ENCODE results near the gene CD300LF. TPM values are rescaled to one million over a fixed set of nuclear protein-coding genes. Genes with fewer than 3 reads are reported as not detected.

CD300LF gene
- total and polyA plus RNA-seq, 10 of the 15 experiments (the other 5 are each of a cell fraction or from before 2014, with no cell fraction given), result 0.15 TPM; not detected in 9

- no peak for TF ChIP-seq IRF4 (IDR thresholded peaks at IDR 0.05; ENCODE audit: low read depth, low read length)
- TF ChIP-seq ATF7 (IDR thresholded peaks at IDR 0.05; ENCODE audit: low read depth), result no peak
- TF ChIP-seq NFIC (IDR thresholded peaks at IDR 0.05; ENCODE audit: low read depth, low read length), result no peak
Observed at GRCh38 chr17:74712756-74713155, at the start of gene CD300LF (continued).

DNA sequence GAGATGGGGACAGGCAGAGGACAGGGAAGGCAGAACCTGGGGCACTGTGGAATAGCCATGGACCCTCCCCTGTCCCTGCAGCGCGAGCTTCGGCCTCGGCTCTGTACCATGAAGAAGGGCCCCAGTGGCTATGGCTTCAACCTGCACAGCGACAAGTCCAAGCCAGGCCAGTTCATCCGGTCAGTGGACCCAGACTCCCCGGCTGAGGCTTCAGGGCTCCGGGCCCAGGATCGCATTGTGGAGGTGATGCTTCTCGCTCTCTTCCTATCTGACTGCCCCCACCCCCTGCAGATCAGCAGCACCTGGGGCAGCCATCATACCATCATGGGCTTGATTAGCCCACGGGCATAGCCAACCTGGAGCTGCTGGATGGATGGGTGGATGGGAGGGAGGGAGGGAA lies 49.2 kb upstream of the CD300LF start:
- SMC1A ChIA-PET (ENCODE audit: uncharacterized antibody, unreplicated experiment), result no interaction called here
- 99% methylated on average over 10 of the region's 11 CpGs for WGBS (ENCODE audit: insufficient coverage, insufficient replicate concordance, low lambda C conversion rate, missing lambda C conversion rate)

More for the DNA sequence above, 49.2 kb upstream of the CD300LF start:
- Histone ChIP-seq H3K4me1 (ENCODE audit: control insufficient read depth, insufficient read depth, low read length) (peaks cover 21% of the 10 kb centered on the region), H4K20me1 (ENCODE audit: control insufficient read depth, insufficient read depth) (no peaks in the 10 kb centered on the region), H2AFZ (ENCODE audit: control insufficient read depth, low read depth, low read length) (no peak overlapping the region), H3K9me3 (replicated peaks; ENCODE audit: control insufficient read depth, insufficient read depth, low read length) (no peaks in the 10 kb centered on the region), H3K27me3 (replicated peaks in 1 of 2; ENCODE audit: control insufficient read depth in 2 of 2, insufficient read depth in 2 of 2, low read length in 1 of 2) (no peaks in the 10 kb centered on the region), H3K9ac (ENCODE audit: control insufficient read depth, insufficient read depth, low read length) (no peak overlapping the region), H3K27ac (ENCODE audit: control insufficient read depth, insufficient read depth) (no peak overlapping the region), H3K4me3 (no peak overlapping the region), H3K4me2 (ENCODE audit: control insufficient read depth, insufficient read depth) (no peak overlapping the region), H3K36me3 (ENCODE audit: control insufficient read depth in 2 of 2, insufficient read depth in 2 of 2, low read length in 1 of 2) (peaks cover 0 to 2% of the 10 kb centered on the region in 2 experiments; a peak in 2 of 4 replicates), H3K79me2 (ENCODE audit: control insufficient read depth, insufficient read depth, low read length) (peaks cover 8% of the 10 kb centered on the region)
- ChIA-PET RAD21 (ENCODE audit: unreplicated experiment) (no interaction called here), POLR2A (no interaction called here), CTCF (interaction anchor here (2.9 to 5.2 kb wide), 2 partner anchors 8 to 25 kb away, joined by 20 read pairs; partner anchors contain the start of gene RAB37)
- no peak for ATAC-seq
- TF ChIP-seq SKIL (IDR thresholded peaks at IDR 0.05; ENCODE audit: low read depth, poor library complexity, severe bottlenecking) (no peak), BRCA1 (IDR thresholded peaks at IDR 0.05; ENCODE audit: low read depth, low read length) (no peak), ATF7 (IDR thresholded peaks at IDR 0.05; ENCODE audit: low read depth) (no peak), JUND (IDR thresholded peaks at IDR 0.05; ENCODE audit: low read depth, low read length) (no peak)
- in situ Hi-C loops (cut with MboI) (no loop called here), intact Hi-C loops (cut with micrococcal nuclease; ENCODE audit: unreplicated experiment) (no loop called here)
- no peak for FAIRE-seq
- no peak for DNase-seq (ENCODE audit: low read depth, low spot score)
- no TSS peak for BruUV-seq (replicated peaks)
